CD4-positive, alpha-beta T cell (primary cell): ENCODE results near the gene EPOP. TPM values are rescaled to one million over a fixed set of nuclear protein-coding genes. Genes with fewer than 3 reads are reported as not detected.
A peak's percentile ranks its signal among the peaks of the same experiment; 100 is the strongest.
"Not testable (repeated sequence)": the region's sequence is repeated elsewhere in the genome, so short reads cannot be mapped to it uniquely, and the experiment has no call there.

Experiments used
- ATAC-seq: fragments of 200-7000 bp; cut with Tn5 transposase; one replicate; pipeline ENCODE4 v1.10.0; 2022; ENCODE audit warnings: mild to moderate bottlenecking; ENCODE audit not compliant: poor library complexity
- CTCF ChIA-PET: fragments of 350-600 bp; sonication (Branson Sonifier 250); formaldehyde crosslinking; loops from one replicate; lab custom pipeline; 2021; ENCODE audit warnings: antibody characterized with exemption, inconsistent platforms; lab: Charles Lee
- POLR2A ChIA-PET: fragments of 350-600 bp; sonication (Branson Sonifier 250); formaldehyde crosslinking; loops from one replicate; lab custom pipeline; 2021; ENCODE audit warnings: antibody characterized with exemption, inconsistent platforms; lab: Charles Lee
- DNase-seq, 14 experiments: peaks; one replicate each; pipeline ENCODE4 v3.0.0-alpha.2; 2013 to 2020; ENCODE audit warnings: mixed read lengths in 2 of 14
- H3K27ac ChIP-seq, 2 donors: one replicate each; pipeline versions ENCODE4 v1.5.1 to v1.7.0; 2013; ENCODE audit warnings: low read length in 2 of 2, low read depth in 1 of 2, mild to moderate bottlenecking in 1 of 2
- H3K27me3 ChIP-seq, 2 experiments: 1 replicate in 1 of 2; 2 replicates in 1 of 2; pipeline versions ENCODE4 v1.6.1 to v1.7.0; 2013; ENCODE audit warnings: low read length in 2 of 2, control low read depth in 1 of 2, mild to moderate bottlenecking in 1 of 2, moderate library complexity in 1 of 2; ENCODE audit not compliant: insufficient read depth in 2 of 2, control insufficient read depth in 1 of 2
- H3K36me3 ChIP-seq: one replicate; pipeline ENCODE4 v1.6.1; 2013; ENCODE audit warnings: low read length, control low read depth; ENCODE audit not compliant: insufficient read depth
- H3K4me1 ChIP-seq: one replicate; pipeline ENCODE4 v1.6.1; 2013; ENCODE audit warnings: low read length, control low read depth; ENCODE audit not compliant: insufficient read depth
- H3K4me3 ChIP-seq: one replicate; pipeline ENCODE4 v1.5.1; 2013; ENCODE audit warnings: mild to moderate bottlenecking, low read length, moderate library complexity
- H3K9me3 ChIP-seq, 2 experiments: 1 replicate in 1 of 2; 2 replicates in 1 of 2; pipeline versions ENCODE4 v1.6.1 to v1.7.0; 2013; ENCODE audit warnings: low read length in 2 of 2, mild to moderate bottlenecking in 2 of 2, control low read depth in 1 of 2, moderate library complexity in 1 of 2; ENCODE audit not compliant: control insufficient read depth in 1 of 2, insufficient read depth in 1 of 2
- H3K27ac Mint-ChIP-seq: one replicate; pipeline ENCODE4 v1.8.0; 2020; ENCODE audit warnings: mixed read lengths
- H3K27me3 Mint-ChIP-seq: one replicate; pipeline ENCODE4 v1.8.0; 2021; ENCODE audit warnings: mixed read lengths
- H3K36me3 Mint-ChIP-seq: one replicate; pipeline ENCODE4 v1.8.0; 2021; ENCODE audit warnings: low read depth, mixed read lengths
- H3K4me1 Mint-ChIP-seq: one replicate; pipeline ENCODE4 v1.8.0; 2021; ENCODE audit warnings: low read depth, mixed read lengths
- H3K4me3 Mint-ChIP-seq: one replicate; pipeline ENCODE4 v1.8.0; 2020; ENCODE audit warnings: mild to moderate bottlenecking, mixed read lengths
- H3K9me3 Mint-ChIP-seq: one replicate; pipeline ENCODE4 v1.8.0; 2020; ENCODE audit warnings: mixed read lengths
- intact Hi-C, 2 experiments: fragments of 100-400 bp; cut with DNase I in 1 of 2; cut with micrococcal nuclease in 1 of 2; formaldehyde crosslinking; loops; one replicate each; pipeline versions ENCODE4 v1.15.1 to v1.9.0; 2023 to 2025; cut with DNase I, micrococcal nuclease
- total RNA-seq, 174 experiments: library from RNA in 2 of 174; stranded (reverse) in 2 of 174; gene quantifications; one replicate each; pipeline ENCODE4 v1.2.3 and lab custom pipeline; 2021 to 2026
- TF ChIP-seq, protein P1 (sequence below): fragments of 200-600 bp; IDR thresholded peaks from one replicate; pipeline ENCODE4 v1.8.0; 2022; ENCODE audit warnings: antibody characterized with exemption, mild to moderate bottlenecking

EPOP gene
- total RNA-seq, 2 experiments from 2014 or later = 0.16 to 0.34 TPM

- no peak overlapping the region for H3K4me3 Mint-ChIP-seq
- ATAC-seq (no peak), DNase-seq (peak in 1 of 14 experiments; percentile 11)
- no peaks in the 10 kb centered on the region for H3K9me3 ChIP-seq
- no peaks in the 10 kb centered on the region for H3K36me3 Mint-ChIP-seq
- ChIA-PET POLR2A (no interaction called here), CTCF (interaction anchor here (0.7 kb wide), 1 partner anchor 96 kb away, joined by 3 read pairs; no protein-coding TSS in a partner anchor)
- peaks cover 10% of the 10 kb centered on the region for H3K4me1 ChIP-seq
- no peak overlapping the region for H3K27ac ChIP-seq
- H3K4me3 ChIP-seq = no peak overlapping the region
- peaks cover 44% of the 10 kb centered on the region for H3K27me3 Mint-ChIP-seq
- H3K27me3 ChIP-seq = peaks cover 19 to 25% of the 10 kb centered on the region in 2 experiments
- H3K4me1 Mint-ChIP-seq = peaks cover 13% of the 10 kb centered on the region
- TF ChIP-seq, protein P1, sequence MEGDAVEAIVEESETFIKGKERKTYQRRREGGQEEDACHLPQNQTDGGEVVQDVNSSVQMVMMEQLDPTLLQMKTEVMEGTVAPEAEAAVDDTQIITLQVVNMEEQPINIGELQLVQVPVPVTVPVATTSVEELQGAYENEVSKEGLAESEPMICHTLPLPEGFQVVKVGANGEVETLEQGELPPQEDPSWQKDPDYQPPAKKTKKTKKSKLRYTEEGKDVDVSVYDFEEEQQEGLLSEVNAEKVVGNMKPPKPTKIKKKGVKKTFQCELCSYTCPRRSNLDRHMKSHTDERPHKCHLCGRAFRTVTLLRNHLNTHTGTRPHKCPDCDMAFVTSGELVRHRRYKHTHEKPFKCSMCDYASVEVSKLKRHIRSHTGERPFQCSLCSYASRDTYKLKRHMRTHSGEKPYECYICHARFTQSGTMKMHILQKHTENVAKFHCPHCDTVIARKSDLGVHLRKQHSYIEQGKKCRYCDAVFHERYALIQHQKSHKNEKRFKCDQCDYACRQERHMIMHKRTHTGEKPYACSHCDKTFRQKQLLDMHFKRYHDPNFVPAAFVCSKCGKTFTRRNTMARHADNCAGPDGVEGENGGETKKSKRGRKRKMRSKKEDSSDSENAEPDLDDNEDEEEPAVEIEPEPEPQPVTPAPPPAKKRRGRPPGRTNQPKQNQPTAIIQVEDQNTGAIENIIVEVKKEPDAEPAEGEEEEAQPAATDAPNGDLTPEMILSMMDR = no peak
- intact Hi-C loops = no loop called here
- H3K9me3 Mint-ChIP-seq = no peaks in the 10 kb centered on the region
- H3K27ac Mint-ChIP-seq = no peak overlapping the region
- H3K36me3 ChIP-seq = no peaks in the 10 kb centered on the region
These were observed 20.1 kb downstream of the EPOP start for GRCh38 chr17:38654411-38655398.

GRCh38 chr17:38653679-38654078 is 21.1 kb downstream of the EPOP start:
- no peak for ATAC-seq
- Mint-ChIP-seq H3K4me3 (no peak overlapping the region), H3K36me3 (no peaks in the 10 kb centered on the region), H3K9me3 (no peaks in the 10 kb centered on the region), H3K4me1 (peaks cover 11% of the 10 kb centered on the region), H3K27ac (no peak overlapping the region), H3K27me3 (peaks cover 39% of the 10 kb centered on the region)
- H3K27ac ChIP-seq = no peak overlapping the region
- ChIA-PET CTCF (interaction anchor here (1.1 kb wide), 1 partner anchor 14 kb away, joined by 3 read pairs; no protein-coding TSS in a partner anchor), POLR2A (no interaction called here)
- H3K9me3 ChIP-seq = no peaks in the 10 kb centered on the region
- no peak for DNase-seq
- H3K4me3 ChIP-seq = no peak overlapping the region
- intact Hi-C loops = no loop called here
- peaks cover 10% of the 10 kb centered on the region for H3K4me1 ChIP-seq
- no peaks in the 10 kb centered on the region for H3K36me3 ChIP-seq
- TF ChIP-seq, protein P1 = no peak
- peaks cover 19 to 25% of the 10 kb centered on the region in 2 experiments for H3K27me3 ChIP-seq

DNA sequence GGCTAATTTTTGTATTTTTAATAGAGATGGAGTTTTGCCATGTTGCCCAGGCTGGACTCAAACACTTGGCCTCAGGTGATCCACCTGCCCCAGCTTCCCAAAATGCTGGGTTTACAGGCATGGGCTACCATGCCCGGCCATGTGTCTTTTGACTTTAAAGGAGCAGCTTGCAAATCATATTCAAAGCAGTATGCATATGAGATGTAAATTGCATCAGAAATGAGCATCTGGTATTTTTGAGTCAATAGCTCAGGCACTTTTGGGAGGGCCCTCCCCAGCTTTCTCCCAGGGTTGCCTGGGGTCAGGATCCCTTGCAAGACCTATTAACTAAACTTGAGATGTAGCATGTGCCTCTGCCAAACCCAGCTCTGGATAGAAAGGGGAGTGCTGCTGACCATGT is 21.5 kb downstream of the EPOP start:
- Mint-ChIP-seq H3K4me3 (no peak overlapping the region), H3K27ac (no peak overlapping the region), H3K9me3 (no peaks in the 10 kb centered on the region), H3K36me3 (no peaks in the 10 kb centered on the region), H3K4me1 (peaks cover 7% of the 10 kb centered on the region), H3K27me3 (peaks cover 35% of the 10 kb centered on the region)
- Histone ChIP-seq H3K27ac (no peak overlapping the region), H3K27me3 (peaks cover 19 to 25% of the 10 kb centered on the region in 2 experiments), H3K4me1 (peaks cover 10% of the 10 kb centered on the region), H3K9me3 (no peaks in the 10 kb centered on the region), H3K4me3 (no peak overlapping the region), H3K36me3 (no peaks in the 10 kb centered on the region)
- TF ChIP-seq, protein P1 = no peak
- DNase-seq = no peak
- ChIA-PET CTCF (interaction anchor here (1.1 kb wide), 1 partner anchor 14 kb away, joined by 3 read pairs; no protein-coding TSS in a partner anchor), POLR2A (interaction anchor here (0.6 kb wide), 1 partner anchor 131 kb away, joined by 3 read pairs; no protein-coding TSS in a partner anchor)
- ATAC-seq = no peak
- intact Hi-C loops = no loop called here

GRCh38 chr17:38650653-38651173 is 24.0 kb downstream of the EPOP start:
- DNase-seq, H3K27ac ChIP-seq, H3K4me1 ChIP-seq, H3K4me3 Mint-ChIP-seq, H3K4me1 Mint-ChIP-seq, intact Hi-C loops, H3K9me3 ChIP-seq, H3K36me3 Mint-ChIP-seq, H3K4me3 ChIP-seq, H3K9me3 Mint-ChIP-seq, ATAC-seq, POLR2A ChIA-PET, H3K36me3 ChIP-seq, H3K27ac Mint-ChIP-seq: not testable (repeated sequence)
- peaks cover 22% of the 10 kb centered on the region for H3K27me3 Mint-ChIP-seq
- H3K27me3 ChIP-seq = peaks cover 15 to 25% of the 10 kb centered on the region in 2 experiments
- CTCF ChIA-PET = interaction anchor here (0.7 kb wide), 1 partner anchor 41 kb away, joined by 3 read pairs; no protein-coding TSS in a partner anchor
